ENCODE results near the gene PPP6R1. TPM values are rescaled to one million over a fixed set of nuclear protein-coding genes. Genes with fewer than 3 reads are reported as not detected.
"Not testable (repeated sequence)": the region's sequence is repeated elsewhere in the genome, so short reads cannot be mapped to it uniquely, and the experiment has no call there.

The PPP6R1 gene
- total RNA-seq, 2 donors from 2014 or later = 49.5 to 112 TPM

DNA sequence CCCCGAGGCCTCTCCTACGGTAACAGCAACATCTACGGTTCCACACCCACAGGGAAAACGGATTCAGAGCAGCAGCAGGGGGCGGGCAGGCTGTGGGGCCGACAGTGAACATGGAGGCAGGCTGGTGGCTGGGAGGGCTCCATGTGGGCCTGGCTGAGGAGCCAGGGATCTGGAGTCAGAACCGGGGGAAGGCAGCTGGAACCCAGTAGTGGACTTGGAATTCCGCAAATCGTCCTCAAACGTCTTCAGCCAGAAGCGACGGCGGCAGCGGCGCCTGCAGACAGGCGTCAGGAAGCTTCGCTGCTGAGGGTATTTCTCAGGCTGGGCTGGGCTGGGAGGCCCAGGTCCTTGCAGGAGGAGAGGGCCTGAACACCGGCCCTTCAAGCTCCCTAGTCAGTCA, 32.0 kb downstream of the PPP6R1 start:
- no peaks in the 10 kb centered on the region for H3K9me3 ChIP-seq
- H3K4me3 ChIP-seq = no peak overlapping the region
- DNase-seq (ENCODE audit: low spot score) = no peak
- peaks cover 9 to 18% of the 10 kb centered on the region in 2 donors for H3K36me3 ChIP-seq
- H3K4me1 ChIP-seq (replicated peaks) = no peaks in the 10 kb centered on the region
- TF ChIP-seq POLR2A (IDR thresholded peaks at IDR 0.05) (no peak), POLR2AphosphoS5 (IDR thresholded peaks at IDR 0.05) (no peak)
- TF ChIP-seq, protein P1, sequence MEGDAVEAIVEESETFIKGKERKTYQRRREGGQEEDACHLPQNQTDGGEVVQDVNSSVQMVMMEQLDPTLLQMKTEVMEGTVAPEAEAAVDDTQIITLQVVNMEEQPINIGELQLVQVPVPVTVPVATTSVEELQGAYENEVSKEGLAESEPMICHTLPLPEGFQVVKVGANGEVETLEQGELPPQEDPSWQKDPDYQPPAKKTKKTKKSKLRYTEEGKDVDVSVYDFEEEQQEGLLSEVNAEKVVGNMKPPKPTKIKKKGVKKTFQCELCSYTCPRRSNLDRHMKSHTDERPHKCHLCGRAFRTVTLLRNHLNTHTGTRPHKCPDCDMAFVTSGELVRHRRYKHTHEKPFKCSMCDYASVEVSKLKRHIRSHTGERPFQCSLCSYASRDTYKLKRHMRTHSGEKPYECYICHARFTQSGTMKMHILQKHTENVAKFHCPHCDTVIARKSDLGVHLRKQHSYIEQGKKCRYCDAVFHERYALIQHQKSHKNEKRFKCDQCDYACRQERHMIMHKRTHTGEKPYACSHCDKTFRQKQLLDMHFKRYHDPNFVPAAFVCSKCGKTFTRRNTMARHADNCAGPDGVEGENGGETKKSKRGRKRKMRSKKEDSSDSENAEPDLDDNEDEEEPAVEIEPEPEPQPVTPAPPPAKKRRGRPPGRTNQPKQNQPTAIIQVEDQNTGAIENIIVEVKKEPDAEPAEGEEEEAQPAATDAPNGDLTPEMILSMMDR (IDR thresholded peaks at IDR 0.05) = no peak
- 74% methylated on average over 18 of the region's 18 CpGs for WGBS
- no peaks in the 10 kb centered on the region for H3K27me3 ChIP-seq (replicated peaks; ENCODE audit: insufficient read depth)
- intact Hi-C loops (cut with DNase I) = no loop called here
- H3K27ac ChIP-seq = no peak overlapping the region

DNA sequence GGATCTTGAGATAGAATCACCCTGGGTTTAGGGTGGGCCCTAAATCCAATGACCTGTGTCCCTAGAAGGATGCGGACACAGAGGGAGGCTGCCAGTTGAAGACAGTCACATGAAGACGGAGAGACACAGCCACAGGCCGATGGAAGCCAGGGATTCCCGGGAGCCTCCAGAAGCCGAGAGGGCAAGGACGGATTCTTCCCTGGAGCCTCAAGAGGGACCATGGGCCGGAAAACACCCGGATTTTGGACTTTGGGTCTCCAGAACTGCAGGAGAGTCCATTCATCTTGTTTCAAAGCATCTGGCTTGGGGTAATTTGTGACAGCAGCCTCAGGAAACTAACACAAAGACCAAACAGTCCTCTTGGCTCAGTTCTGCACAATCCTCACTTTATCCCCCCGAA, 32.5 kb downstream of the PPP6R1 start:
- Histone ChIP-seq H3K4me3 (no peak overlapping the region), H3K4me1 (replicated peaks) (no peaks in the 10 kb centered on the region), H3K9me3 (no peaks in the 10 kb centered on the region), H3K27ac (no peak overlapping the region), H3K27me3 (replicated peaks; ENCODE audit: insufficient read depth) (no peaks in the 10 kb centered on the region), H3K36me3 (peaks cover 6 to 14% of the 10 kb centered on the region in 2 donors)
- WGBS = 76% methylated on average over 9 of the region's 9 CpGs
- no peak for TF ChIP-seq POLR2A (IDR thresholded peaks at IDR 0.05)
- TF ChIP-seq POLR2AphosphoS5 (IDR thresholded peaks at IDR 0.05) = no peak
- TF ChIP-seq, protein P1 (IDR thresholded peaks at IDR 0.05) = no peak
- intact Hi-C loops (cut with DNase I) = no loop called here
- no peak for DNase-seq (ENCODE audit: low spot score)

DNA sequence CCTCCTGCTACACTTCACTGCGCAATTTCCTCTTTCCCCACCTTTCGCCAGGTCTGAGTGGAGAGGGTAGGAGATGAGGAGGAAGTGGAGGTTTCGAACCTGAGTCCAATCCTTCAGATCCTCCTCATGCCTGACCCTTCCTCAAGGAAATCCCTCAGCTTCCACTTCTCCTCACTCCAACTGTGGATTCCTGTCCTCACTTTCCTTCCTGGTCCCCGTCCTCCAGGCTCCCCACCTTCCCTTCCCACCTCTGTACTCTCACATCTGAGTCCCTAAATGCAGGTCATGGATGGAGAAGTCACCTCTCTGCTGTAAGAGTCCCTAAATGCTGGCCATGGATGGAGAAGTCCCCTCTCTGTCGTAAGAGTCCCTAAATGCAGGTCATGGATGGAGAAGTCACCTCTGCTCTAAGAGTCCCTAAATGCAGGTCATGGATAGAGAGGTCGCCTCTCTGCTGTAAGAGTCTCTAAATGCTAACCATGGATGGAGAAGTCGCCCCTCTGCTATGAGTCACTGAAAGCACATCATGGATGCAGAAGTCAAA, 33.3 kb downstream of the PPP6R1 start:
- Histone ChIP-seq H3K27me3 (replicated peaks; ENCODE audit: insufficient read depth) (no peaks in the 10 kb centered on the region), H3K36me3 (peaks cover 2 to 6% of the 10 kb centered on the region in 2 donors), H3K4me1 (replicated peaks) (no peaks in the 10 kb centered on the region), H3K27ac (no peak overlapping the region), H3K4me3 (no peak overlapping the region), H3K9me3 (no peaks in the 10 kb centered on the region)
- DNase-seq (ENCODE audit: low spot score) = no peak
- 88% methylated on average over 7 of the region's 7 CpGs for WGBS
- TF ChIP-seq, protein P1 (IDR thresholded peaks at IDR 0.05) = no peak
- TF ChIP-seq POLR2A (IDR thresholded peaks at IDR 0.05) (no peak), POLR2AphosphoS5 (IDR thresholded peaks at IDR 0.05) (no peak)
- intact Hi-C loops (cut with DNase I) = no loop called here

DNA sequence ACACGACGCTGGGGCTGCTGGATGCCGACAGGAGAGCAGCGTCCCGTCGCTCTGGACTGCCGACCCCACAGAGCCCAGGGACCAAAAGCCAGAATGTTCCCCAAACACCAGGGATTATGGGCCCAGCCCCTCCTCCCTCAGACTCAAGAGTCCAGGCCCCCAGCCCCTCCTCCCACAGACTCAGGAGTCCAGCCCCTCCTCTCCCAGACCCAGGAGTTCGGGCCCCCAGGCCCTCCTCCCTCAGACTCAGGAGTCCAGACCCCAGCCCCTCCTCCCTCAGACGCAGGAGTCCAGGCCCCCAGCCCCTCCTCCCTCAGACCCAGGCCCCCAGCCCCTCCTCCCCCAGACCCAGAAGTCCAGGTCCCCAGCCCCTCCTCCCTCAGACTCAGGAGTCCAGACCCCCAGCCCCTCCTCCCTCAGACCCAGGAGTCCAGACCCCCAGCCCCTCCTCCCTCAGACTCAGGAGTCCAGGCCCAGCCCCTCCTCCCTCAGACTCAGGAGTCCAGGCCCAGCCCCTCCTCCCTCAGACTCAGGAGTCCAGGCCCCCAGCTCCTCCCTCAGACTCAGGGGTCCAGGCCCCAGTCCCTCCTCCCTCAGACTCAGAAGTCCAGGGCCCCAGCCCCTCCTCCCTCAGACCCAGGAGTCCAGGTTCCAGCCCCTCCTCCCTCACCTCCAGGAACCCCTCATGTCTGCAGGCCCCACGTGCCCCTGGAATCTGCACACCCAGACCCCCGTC, 34.0 kb downstream of the PPP6R1 start:
- H3K4me1 ChIP-seq (replicated peaks); intact Hi-C loops (cut with DNase I); H3K9me3 ChIP-seq; H3K27me3 ChIP-seq (replicated peaks; ENCODE audit: insufficient read depth); H3K27ac ChIP-seq; H3K4me3 ChIP-seq; H3K36me3 ChIP-seq; DNase-seq (ENCODE audit: low spot score): not testable (repeated sequence)
- 54% methylated on average over 11 of the region's 11 CpGs for WGBS

DNA sequence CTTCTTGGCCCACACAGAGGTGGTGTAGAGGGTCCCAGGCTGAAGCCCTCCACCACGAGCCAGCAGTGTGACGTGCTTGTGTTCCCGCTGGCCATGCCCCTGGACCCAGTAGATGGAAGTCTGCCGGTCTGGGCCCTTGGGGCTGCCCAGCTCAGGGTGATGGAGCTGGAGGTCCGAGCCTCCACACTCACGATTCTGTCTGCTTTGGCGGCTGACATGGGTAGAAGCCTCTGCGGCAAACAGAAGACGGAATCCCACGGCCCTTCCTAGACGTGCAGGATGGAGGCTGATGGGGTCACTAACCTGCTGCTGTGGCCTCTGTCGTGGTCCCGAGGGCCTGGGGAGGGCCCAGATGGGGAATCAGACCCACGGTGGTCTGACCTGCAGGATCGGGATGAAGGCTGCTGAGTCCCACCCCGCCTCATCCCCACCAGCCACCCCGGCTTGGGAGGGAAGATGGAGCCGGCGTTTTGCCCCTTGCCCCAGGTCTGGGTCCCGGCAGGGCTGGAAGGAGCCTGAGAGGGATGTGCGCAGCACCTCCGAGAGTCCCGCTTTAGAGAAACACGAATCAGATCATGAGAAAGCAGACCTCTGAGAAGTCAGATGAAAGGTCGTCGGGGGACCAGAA, 34.7 kb downstream of the PPP6R1 start:
- intact Hi-C loops (cut with DNase I) = no loop called here
- no peak overlapping the region for H3K27ac ChIP-seq
- no peak for TF ChIP-seq POLR2AphosphoS5 (IDR thresholded peaks at IDR 0.05)
- TF ChIP-seq, protein P1 (IDR thresholded peaks at IDR 0.05) = no peak
- no peak overlapping the region for H3K4me3 ChIP-seq
- 78% methylated on average over 26 of the region's 26 CpGs for WGBS
- H3K4me1 ChIP-seq (replicated peaks) = no peaks in the 10 kb centered on the region
- no peak for DNase-seq (ENCODE audit: low spot score)
- no peaks in the 10 kb centered on the region for H3K27me3 ChIP-seq (replicated peaks; ENCODE audit: insufficient read depth)
- H3K9me3 ChIP-seq = no peaks in the 10 kb centered on the region
- H3K36me3 ChIP-seq = no peaks in the 10 kb centered on the region
